SK-N-SH (cell line): ENCODE measurements around the gene SRMS.

ENCODE experiments used
- EZH2phosphoT487 ChIP-seq: fragments of 200-600 bp; sonication (generic); IDR thresholded peaks from 2 replicates; pipeline ENCODE4 v1.6.1; 2017; ENCODE audit warnings: low read depth, mixed run types, mild to moderate bottlenecking, antibody characterized with exemption, moderate library complexity, borderline replicate concordance
- GABPA ChIP-seq: IDR thresholded peaks from 2 replicates; pipeline ENCODE4 v1.4.0; 2012; ENCODE audit warnings: low read depth, mild to moderate bottlenecking
- GATA2 ChIP-seq: sonication (generic); formaldehyde crosslinking; IDR thresholded peaks from 2 replicates; pipeline ENCODE4 v1.5.0; 2020; ENCODE audit warnings: mild to moderate bottlenecking, missing genetic modification reagents
- POLR2AphosphoS5 ChIP-seq: IDR thresholded peaks from 2 replicates; pipeline ENCODE4 v1.6.1; 2012; ENCODE audit warnings: low read depth, low read length
- RAD21 ChIP-seq: IDR thresholded peaks from 2 replicates; pipeline ENCODE4 v1.6.1; 2012; ENCODE audit warnings: mild to moderate bottlenecking, low read length
- RFX5 ChIP-seq: IDR thresholded peaks from 2 replicates; pipeline ENCODE4 v1.6.1; 2012; ENCODE audit warnings: mild to moderate bottlenecking, improper control_type of control experiment, low read length
- TF ChIP-seq, protein P1 (sequence below): fragments of 150-350 bp; IDR thresholded peaks from 2 replicates; pipeline ENCODE4 v1.6.1; 2017; ENCODE audit warnings: antibody characterized with exemption, low read length, low read depth, borderline replicate concordance
- TF ChIP-seq, protein P2 (sequence below): fragments of 200-600 bp; sonication (generic); IDR thresholded peaks from 2 replicates; pipeline ENCODE4 v1.6.1; 2017; ENCODE audit warnings: antibody characterized with exemption, mild to moderate bottlenecking, moderate library complexity

GRCh38 chr20:63563225-63563935 lies 15.8 kb upstream of the SRMS start:
- no peak for TF ChIP-seq GABPA
- no peak for TF ChIP-seq RAD21
- no peak for TF ChIP-seq EZH2phosphoT487
- TF ChIP-seq POLR2AphosphoS5, result no peak
- TF ChIP-seq, protein P1, sequence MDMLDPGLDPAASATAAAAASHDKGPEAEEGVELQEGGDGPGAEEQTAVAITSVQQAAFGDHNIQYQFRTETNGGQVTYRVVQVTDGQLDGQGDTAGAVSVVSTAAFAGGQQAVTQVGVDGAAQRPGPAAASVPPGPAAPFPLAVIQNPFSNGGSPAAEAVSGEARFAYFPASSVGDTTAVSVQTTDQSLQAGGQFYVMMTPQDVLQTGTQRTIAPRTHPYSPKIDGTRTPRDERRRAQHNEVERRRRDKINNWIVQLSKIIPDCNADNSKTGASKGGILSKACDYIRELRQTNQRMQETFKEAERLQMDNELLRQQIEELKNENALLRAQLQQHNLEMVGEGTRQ, result no peak
- TF ChIP-seq, protein P2, sequence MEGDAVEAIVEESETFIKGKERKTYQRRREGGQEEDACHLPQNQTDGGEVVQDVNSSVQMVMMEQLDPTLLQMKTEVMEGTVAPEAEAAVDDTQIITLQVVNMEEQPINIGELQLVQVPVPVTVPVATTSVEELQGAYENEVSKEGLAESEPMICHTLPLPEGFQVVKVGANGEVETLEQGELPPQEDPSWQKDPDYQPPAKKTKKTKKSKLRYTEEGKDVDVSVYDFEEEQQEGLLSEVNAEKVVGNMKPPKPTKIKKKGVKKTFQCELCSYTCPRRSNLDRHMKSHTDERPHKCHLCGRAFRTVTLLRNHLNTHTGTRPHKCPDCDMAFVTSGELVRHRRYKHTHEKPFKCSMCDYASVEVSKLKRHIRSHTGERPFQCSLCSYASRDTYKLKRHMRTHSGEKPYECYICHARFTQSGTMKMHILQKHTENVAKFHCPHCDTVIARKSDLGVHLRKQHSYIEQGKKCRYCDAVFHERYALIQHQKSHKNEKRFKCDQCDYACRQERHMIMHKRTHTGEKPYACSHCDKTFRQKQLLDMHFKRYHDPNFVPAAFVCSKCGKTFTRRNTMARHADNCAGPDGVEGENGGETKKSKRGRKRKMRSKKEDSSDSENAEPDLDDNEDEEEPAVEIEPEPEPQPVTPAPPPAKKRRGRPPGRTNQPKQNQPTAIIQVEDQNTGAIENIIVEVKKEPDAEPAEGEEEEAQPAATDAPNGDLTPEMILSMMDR, result no peak
- TF ChIP-seq GATA2 (CRISPR knock-in tag), result no peak
- no peak for TF ChIP-seq RFX5
